ENCODE measurements around the gene LANCL2.
"Not testable (repeated sequence)": the region's sequence is repeated elsewhere in the genome, so short reads cannot be mapped to it uniquely, and the experiment has no call there.

The LANCL2 gene

GRCh38 chr7:55465691-55466090 is 100.6 kb downstream of the LANCL2 start:
- no peak for DNase-seq (ENCODE audit: extremely low read depth in 1 of 2, low read depth in 1 of 2)

- DNase-seq (ENCODE audit: extremely low read depth in 1 of 2, low read depth in 1 of 2), result no peak
Measured at GRCh38 chr7:55467047-55467593, 102.0 kb downstream of the LANCL2 start.

GRCh38 chr7:55468495-55468894 is 103.4 kb downstream of the LANCL2 start:
- no peak for DNase-seq (ENCODE audit: extremely low read depth in 1 of 2, low read depth in 1 of 2)

GRCh38 chr7:55469271-55469681 is 104.1 kb downstream of the LANCL2 start:
- no peak for DNase-seq (ENCODE audit: extremely low read depth in 1 of 2, low read depth in 1 of 2)

GRCh38 chr7:55469721-55470120 is 104.6 kb downstream of the LANCL2 start:
- DNase-seq (ENCODE audit: extremely low read depth in 1 of 2, low read depth in 1 of 2), result no peak

- no peak for DNase-seq (ENCODE audit: extremely low read depth in 1 of 2, low read depth in 1 of 2)
Measured at GRCh38 chr7:55470261-55470660, 105.1 kb downstream of the LANCL2 start.

- not testable (repeated sequence) for DNase-seq (ENCODE audit: extremely low read depth in 1 of 2, low read depth in 1 of 2)
Measured at GRCh38 chr7:55471594-55471993, 106.5 kb downstream of the LANCL2 start.

GRCh38 chr7:55472406-55472805 is 107.3 kb downstream of the LANCL2 start:
- not testable (repeated sequence) for DNase-seq (ENCODE audit: extremely low read depth in 1 of 2, low read depth in 1 of 2)

- no peak for DNase-seq (ENCODE audit: extremely low read depth in 1 of 2, low read depth in 1 of 2)
Measured at GRCh38 chr7:55472928-55473725, 108.0 kb downstream of the LANCL2 start.

- DNase-seq (ENCODE audit: extremely low read depth in 1 of 2, low read depth in 1 of 2), result no peak
Measured at GRCh38 chr7:55473932-55474331, 108.8 kb downstream of the LANCL2 start.

- DNase-seq (ENCODE audit: extremely low read depth in 1 of 2, low read depth in 1 of 2), result no peak
Measured at GRCh38 chr7:55474944-55475854, 110.1 kb downstream of the LANCL2 start.

- no peak for DNase-seq (ENCODE audit: extremely low read depth in 1 of 2, low read depth in 1 of 2)
Measured at GRCh38 chr7:55475855-55476803, 111.0 kb downstream of the LANCL2 start.

GRCh38 chr7:55476852-55477780 is 112.0 kb downstream of the LANCL2 start:
- DNase-seq (ENCODE audit: extremely low read depth in 1 of 2, low read depth in 1 of 2), result no peak

GRCh38 chr7:55477781-55478374 is 112.7 kb downstream of the LANCL2 start:
- no peak for DNase-seq (ENCODE audit: extremely low read depth in 1 of 2, low read depth in 1 of 2)

- DNase-seq (ENCODE audit: extremely low read depth in 1 of 2, low read depth in 1 of 2), result no peak
Measured at GRCh38 chr7:55478700-55479099, 113.6 kb downstream of the LANCL2 start.

GRCh38 chr7:55481155-55481554 is 116.0 kb downstream of the LANCL2 start:
- DNase-seq (ENCODE audit: extremely low read depth in 1 of 2, low read depth in 1 of 2), result no peak

GRCh38 chr7:55483046-55483445 is 117.9 kb downstream of the LANCL2 start:
- DNase-seq (ENCODE audit: extremely low read depth in 1 of 2, low read depth in 1 of 2), result no peak

Data from activated CD8-positive, alpha-beta memory T cell treated with anti-CD3 and anti-CD28 coated beads for 1 hour (primary cell).